Measurements from ENCODE around the gene RABGAP1. TPM values are rescaled to one million over a fixed set of nuclear protein-coding genes. Genes with fewer than 3 reads are reported as not detected.

RABGAP1 gene
- total RNA-seq, 1 donor from 2014 or later, result 55.8 TPM

DNA sequence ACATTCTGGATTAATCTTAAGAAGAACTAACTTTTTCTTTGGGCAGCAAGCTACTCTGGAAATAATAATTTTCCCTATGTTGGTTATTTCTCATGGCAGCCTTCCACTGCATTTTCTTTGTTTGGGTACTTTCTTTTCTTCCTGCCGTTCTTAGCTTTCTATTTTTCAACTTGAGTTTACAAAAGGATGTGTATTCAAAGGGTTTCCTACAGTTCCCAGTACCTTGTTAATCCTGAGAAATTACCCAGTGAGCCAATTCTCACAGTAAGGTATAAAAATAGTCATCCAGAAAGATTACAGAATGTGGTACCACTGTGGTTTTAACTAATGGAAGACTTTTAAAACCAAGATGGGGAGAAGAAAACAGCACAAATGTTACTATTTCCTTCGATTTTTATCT is 112.9 kb downstream of the RABGAP1 start:
- peaks cover 0 to 2% (median 0%) of the 10 kb centered on the region in 3 donors for H3K36me3 ChIP-seq (ENCODE audit: control insufficient read depth in 3 of 3, insufficient read depth in 3 of 3, low read length in 3 of 3)
- H3K9ac ChIP-seq (ENCODE audit: low read depth in 1 of 3, low read length in 3 of 3), result no peak overlapping the region
- H3K27me3 ChIP-seq (ENCODE audit: control insufficient read depth in 3 of 3, insufficient read depth in 3 of 3, low read length in 3 of 3), result no peaks in the 10 kb centered on the region
- H3K27ac ChIP-seq (ENCODE audit: low read depth, low read length), result no peak overlapping the region
- H3K4me3 ChIP-seq (ENCODE audit: low read length in 3 of 3), result no peak overlapping the region
- no peaks in the 10 kb centered on the region for H3K9me3 ChIP-seq (ENCODE audit: control insufficient read depth in 3 of 3, low read length in 3 of 3)
- peaks cover 6 to 13% (median 9%) of the 10 kb centered on the region in 3 donors for H3K4me1 ChIP-seq (ENCODE audit: control insufficient read depth in 3 of 3, insufficient read depth in 3 of 3, low read length in 3 of 3)

DNA sequence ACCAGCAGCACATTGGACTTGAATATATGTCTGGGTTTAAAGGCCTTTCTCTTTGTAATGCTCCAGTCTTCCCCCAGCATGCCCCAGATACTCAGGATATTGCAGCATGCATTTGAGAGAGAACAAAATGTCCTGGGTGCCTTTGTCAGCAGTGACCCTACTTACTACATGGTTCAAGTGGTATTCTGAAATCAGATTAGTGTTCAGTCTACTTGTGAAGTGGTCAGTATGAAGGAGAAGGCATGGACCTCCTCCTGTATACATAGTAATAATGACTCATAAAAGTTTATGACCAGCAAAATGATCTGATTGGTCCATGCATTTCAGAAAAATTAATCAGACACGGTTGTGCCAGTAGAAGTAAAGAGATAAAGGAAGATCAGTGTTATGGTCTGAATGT is 118.0 kb downstream of the RABGAP1 start:
- Histone ChIP-seq H3K4me1 (ENCODE audit: control insufficient read depth in 3 of 3, insufficient read depth in 3 of 3, low read length in 3 of 3) (peaks cover 0 to 3% (median 2%) of the 10 kb centered on the region in 3 donors), H3K9me3 (ENCODE audit: control insufficient read depth in 3 of 3, low read length in 3 of 3) (no peaks in the 10 kb centered on the region), H3K36me3 (ENCODE audit: control insufficient read depth in 3 of 3, insufficient read depth in 3 of 3, low read length in 3 of 3) (peaks cover 0 to 2% (median 0%) of the 10 kb centered on the region in 3 donors), H3K27ac (ENCODE audit: low read depth, low read length) (no peak overlapping the region), H3K4me3 (ENCODE audit: low read length in 3 of 3) (no peak overlapping the region), H3K9ac (ENCODE audit: low read depth in 1 of 3, low read length in 3 of 3) (no peak overlapping the region), H3K27me3 (ENCODE audit: control insufficient read depth in 3 of 3, insufficient read depth in 3 of 3, low read length in 3 of 3) (no peaks in the 10 kb centered on the region)

- Histone ChIP-seq H3K9me3 (ENCODE audit: control insufficient read depth in 3 of 3, low read length in 3 of 3) (no peaks in the 10 kb centered on the region), H3K9ac (ENCODE audit: low read depth in 1 of 3, low read length in 3 of 3) (no peak overlapping the region), H3K27ac (ENCODE audit: low read depth, low read length) (no peak overlapping the region), H3K4me1 (ENCODE audit: control insufficient read depth in 3 of 3, insufficient read depth in 3 of 3, low read length in 3 of 3) (peaks cover 0 to 3% (median 2%) of the 10 kb centered on the region in 3 donors), H3K4me3 (ENCODE audit: low read length in 3 of 3) (no peak overlapping the region), H3K36me3 (ENCODE audit: control insufficient read depth in 3 of 3, insufficient read depth in 3 of 3, low read length in 3 of 3) (peaks cover 0 to 2% (median 0%) of the 10 kb centered on the region in 3 donors), H3K27me3 (ENCODE audit: control insufficient read depth in 3 of 3, insufficient read depth in 3 of 3, low read length in 3 of 3) (no peaks in the 10 kb centered on the region)
Measured at GRCh38 chr9:123059472-123060220, 118.8 kb downstream of the RABGAP1 start.

- Histone ChIP-seq H3K27me3 (ENCODE audit: control insufficient read depth in 3 of 3, insufficient read depth in 3 of 3, low read length in 3 of 3) (no peaks in the 10 kb centered on the region), H3K27ac (ENCODE audit: low read depth, low read length) (no peak overlapping the region), H3K36me3 (ENCODE audit: control insufficient read depth in 3 of 3, insufficient read depth in 3 of 3, low read length in 3 of 3) (peaks cover 5 to 14% (median 7%) of the 10 kb centered on the region in 3 donors), H3K4me3 (ENCODE audit: low read length in 3 of 3) (no peak overlapping the region), H3K9ac (ENCODE audit: low read depth in 1 of 3, low read length in 3 of 3) (no peak overlapping the region), H3K9me3 (ENCODE audit: control insufficient read depth in 3 of 3, low read length in 3 of 3) (no peaks in the 10 kb centered on the region), H3K4me1 (ENCODE audit: control insufficient read depth in 3 of 3, insufficient read depth in 3 of 3, low read length in 3 of 3) (peaks cover 0 to 3% (median 2%) of the 10 kb centered on the region in 3 donors)
Measured at GRCh38 chr9:123061216-123061615, 120.4 kb downstream of the RABGAP1 start.

- H3K27me3 ChIP-seq (ENCODE audit: control insufficient read depth in 3 of 3, insufficient read depth in 3 of 3, low read length in 3 of 3), result no peaks in the 10 kb centered on the region
- H3K9ac ChIP-seq (ENCODE audit: low read depth in 1 of 3, low read length in 3 of 3), result no peak overlapping the region
- peaks cover 0 to 3% (median 2%) of the 10 kb centered on the region in 3 donors for H3K4me1 ChIP-seq (ENCODE audit: control insufficient read depth in 3 of 3, insufficient read depth in 3 of 3, low read length in 3 of 3)
- H3K36me3 ChIP-seq (ENCODE audit: control insufficient read depth in 3 of 3, insufficient read depth in 3 of 3, low read length in 3 of 3), result peaks cover 11 to 25% (median 15%) of the 10 kb centered on the region in 3 donors
- H3K4me3 ChIP-seq (ENCODE audit: low read length in 3 of 3), result no peak overlapping the region
- H3K9me3 ChIP-seq (ENCODE audit: control insufficient read depth in 3 of 3, low read length in 3 of 3), result no peaks in the 10 kb centered on the region
- H3K27ac ChIP-seq (ENCODE audit: low read depth, low read length), result no peak overlapping the region
Measured at GRCh38 chr9:123062351-123063176, 121.7 kb downstream of the RABGAP1 start.

GRCh38 chr9:123063177-123063598 is 122.4 kb downstream of the RABGAP1 start:
- Histone ChIP-seq H3K9ac (ENCODE audit: low read depth in 1 of 3, low read length in 3 of 3) (no peak overlapping the region), H3K27me3 (ENCODE audit: control insufficient read depth in 3 of 3, insufficient read depth in 3 of 3, low read length in 3 of 3) (no peaks in the 10 kb centered on the region), H3K36me3 (ENCODE audit: control insufficient read depth in 3 of 3, insufficient read depth in 3 of 3, low read length in 3 of 3) (peaks cover 12 to 27% (median 15%) of the 10 kb centered on the region in 3 donors), H3K27ac (ENCODE audit: low read depth, low read length) (no peak overlapping the region), H3K4me1 (ENCODE audit: control insufficient read depth in 3 of 3, insufficient read depth in 3 of 3, low read length in 3 of 3) (peaks cover 0 to 3% (median 2%) of the 10 kb centered on the region in 3 donors), H3K9me3 (ENCODE audit: control insufficient read depth in 3 of 3, low read length in 3 of 3) (no peaks in the 10 kb centered on the region), H3K4me3 (ENCODE audit: low read length in 3 of 3) (no peak overlapping the region)

DNA sequence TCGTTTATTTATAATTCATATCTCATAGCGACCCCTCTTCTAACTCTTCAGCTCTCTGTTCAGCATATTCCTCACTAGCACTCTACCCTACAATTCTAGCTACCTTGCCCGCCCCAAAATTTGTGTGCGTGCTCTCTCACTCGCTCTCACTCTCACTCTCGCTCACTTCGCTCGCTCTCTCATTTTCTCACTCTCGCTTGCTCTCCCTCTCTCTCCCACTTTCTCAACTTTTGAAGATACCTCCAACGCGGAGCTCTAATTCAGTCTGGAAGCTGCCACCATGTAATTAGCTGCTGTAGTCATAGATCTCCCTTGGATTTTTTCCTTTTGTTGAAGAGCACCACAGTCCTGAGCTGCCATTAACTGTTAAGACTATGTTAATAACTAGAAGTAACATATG is 123.1 kb downstream of the RABGAP1 start:
- Histone ChIP-seq H3K27me3 (ENCODE audit: control insufficient read depth in 3 of 3, insufficient read depth in 3 of 3, low read length in 3 of 3) (no peaks in the 10 kb centered on the region), H3K9me3 (ENCODE audit: control insufficient read depth in 3 of 3, low read length in 3 of 3) (no peaks in the 10 kb centered on the region), H3K9ac (ENCODE audit: low read depth in 1 of 3, low read length in 3 of 3) (no peak overlapping the region), H3K4me1 (ENCODE audit: control insufficient read depth in 3 of 3, insufficient read depth in 3 of 3, low read length in 3 of 3) (peaks cover 0 to 3% (median 0%) of the 10 kb centered on the region in 3 donors), H3K36me3 (ENCODE audit: control insufficient read depth in 3 of 3, insufficient read depth in 3 of 3, low read length in 3 of 3) (peaks cover 12 to 27% (median 15%) of the 10 kb centered on the region in 3 donors), H3K4me3 (ENCODE audit: low read length in 3 of 3) (no peak overlapping the region), H3K27ac (ENCODE audit: low read depth, low read length) (no peak overlapping the region)

GRCh38 chr9:123064716-123065115 is 123.9 kb downstream of the RABGAP1 start:
- no peaks in the 10 kb centered on the region for H3K9me3 ChIP-seq (ENCODE audit: control insufficient read depth in 3 of 3, low read length in 3 of 3)
- no peaks in the 10 kb centered on the region for H3K27me3 ChIP-seq (ENCODE audit: control insufficient read depth in 3 of 3, insufficient read depth in 3 of 3, low read length in 3 of 3)
- H3K9ac ChIP-seq (ENCODE audit: low read depth in 1 of 3, low read length in 3 of 3), result no peak overlapping the region
- peaks cover 0 to 3% (median 0%) of the 10 kb centered on the region in 3 donors for H3K4me1 ChIP-seq (ENCODE audit: control insufficient read depth in 3 of 3, insufficient read depth in 3 of 3, low read length in 3 of 3)
- H3K27ac ChIP-seq (ENCODE audit: low read depth, low read length), result no peak overlapping the region
- H3K4me3 ChIP-seq (ENCODE audit: low read length in 3 of 3), result no peak overlapping the region
- peaks cover 12 to 27% (median 17%) of the 10 kb centered on the region in 3 donors for H3K36me3 ChIP-seq (ENCODE audit: control insufficient read depth in 3 of 3, insufficient read depth in 3 of 3, low read length in 3 of 3)

DNA sequence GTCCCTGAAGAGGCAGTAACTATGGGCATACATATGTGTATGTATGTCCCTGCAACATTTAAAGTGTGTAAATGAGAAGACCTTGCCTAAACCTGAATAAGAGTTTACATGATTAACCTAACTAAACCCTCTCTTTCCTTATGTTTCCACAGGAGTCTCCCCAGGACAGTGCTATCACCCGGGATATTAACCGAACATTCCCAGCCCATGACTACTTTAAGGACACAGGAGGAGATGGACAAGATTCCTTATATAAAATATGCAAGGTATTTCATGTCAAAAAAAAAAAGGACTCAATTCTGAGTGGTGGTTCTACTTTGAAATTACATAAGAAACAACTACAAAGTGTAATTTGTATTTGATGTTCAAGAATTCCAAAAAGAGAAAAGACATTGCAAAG is 124.4 kb downstream of the RABGAP1 start:
- Histone ChIP-seq H3K27me3 (ENCODE audit: control insufficient read depth in 3 of 3, insufficient read depth in 3 of 3, low read length in 3 of 3) (no peaks in the 10 kb centered on the region), H3K9ac (ENCODE audit: low read depth in 1 of 3, low read length in 3 of 3) (no peak overlapping the region), H3K9me3 (ENCODE audit: control insufficient read depth in 3 of 3, low read length in 3 of 3) (no peaks in the 10 kb centered on the region), H3K4me3 (ENCODE audit: low read length in 3 of 3) (no peak overlapping the region), H3K36me3 (ENCODE audit: control insufficient read depth in 3 of 3, insufficient read depth in 3 of 3, low read length in 3 of 3) (peaks cover 12 to 30% (median 21%) of the 10 kb centered on the region in 3 donors), H3K27ac (ENCODE audit: low read depth, low read length) (no peak overlapping the region), H3K4me1 (ENCODE audit: control insufficient read depth in 3 of 3, insufficient read depth in 3 of 3, low read length in 3 of 3) (peaks cover 0 to 3% (median 0%) of the 10 kb centered on the region in 3 donors)

DNA sequence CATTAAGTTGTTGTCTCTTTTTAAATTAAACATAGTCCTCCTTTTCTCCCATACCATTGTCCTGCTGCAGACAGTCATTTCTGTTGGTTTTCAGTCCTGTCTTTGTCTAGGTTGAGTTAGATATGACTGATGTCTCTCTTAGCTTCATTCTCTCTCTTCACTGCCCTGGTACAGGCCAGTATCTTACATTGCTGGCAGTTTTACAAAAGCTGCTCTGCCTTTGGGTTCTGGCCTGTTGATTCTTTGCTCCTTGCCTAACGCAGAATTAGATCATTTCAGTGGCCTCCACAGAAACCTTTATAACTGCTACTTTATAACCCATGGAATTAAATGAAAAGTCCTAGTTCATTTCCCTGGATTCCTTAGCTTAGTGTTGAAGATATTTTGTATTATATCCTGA is 126.3 kb downstream of the RABGAP1 start:
- H3K36me3 ChIP-seq (ENCODE audit: control insufficient read depth in 3 of 3, insufficient read depth in 3 of 3, low read length in 3 of 3), result peaks cover 12 to 34% (median 26%) of the 10 kb centered on the region in 3 donors
- no peak overlapping the region for H3K9ac ChIP-seq (ENCODE audit: low read depth in 1 of 3, low read length in 3 of 3)
- no peaks in the 10 kb centered on the region for H3K27me3 ChIP-seq (ENCODE audit: control insufficient read depth in 3 of 3, insufficient read depth in 3 of 3, low read length in 3 of 3)
- H3K4me3 ChIP-seq (ENCODE audit: low read length in 3 of 3), result no peak overlapping the region
- H3K4me1 ChIP-seq (ENCODE audit: control insufficient read depth in 3 of 3, insufficient read depth in 3 of 3, low read length in 3 of 3), result peaks cover 0 to 3% (median 0%) of the 10 kb centered on the region in 3 donors
- no peaks in the 10 kb centered on the region for H3K9me3 ChIP-seq (ENCODE audit: control insufficient read depth in 3 of 3, low read length in 3 of 3)
- H3K27ac ChIP-seq (ENCODE audit: low read depth, low read length), result no peak overlapping the region
